ENCODE results near the gene KY. TPM values are rescaled to one million over a fixed set of nuclear protein-coding genes. Genes with fewer than 3 reads are reported as not detected.

KY gene
- total and polyA plus RNA-seq, 2 of the 13 experiments (the other 11 are each of a cell fraction or from before 2014, with no cell fraction given): not detected

GRCh38 chr3:134660046-134660441 lies 9.2 kb upstream of the KY start:
- Histone ChIP-seq H3K9me3 (ENCODE audit: low read length) (no peaks in the 10 kb centered on the region), H3K4me2 (ENCODE audit: low read depth, low read length) (no peak overlapping the region), H3K79me2 (ENCODE audit: insufficient read depth, low read length) (no peaks in the 10 kb centered on the region), H3K4me3 (replicated peaks in 1 of 3; ENCODE audit: insufficient read depth in 1 of 3, low read depth in 2 of 3, low read length in 3 of 3) (no peak overlapping the region), H4K20me1 (ENCODE audit: insufficient read depth, low read length) (no peaks in the 10 kb centered on the region), H2AFZ (ENCODE audit: low read length) (no peak overlapping the region), H3K4me1 (ENCODE audit: insufficient read depth, low read length) (no peaks in the 10 kb centered on the region), H3K36me3 (replicated peaks in 1 of 2; ENCODE audit: control insufficient read depth in 1 of 2, insufficient read depth in 2 of 2, low read length in 2 of 2) (no peaks in the 10 kb centered on the region), H3K27ac (ENCODE audit: extremely low read length, insufficient read depth, low read length) (no peak overlapping the region), H3K27me3 (ENCODE audit: control insufficient read depth in 1 of 2, insufficient read depth in 2 of 2, low read length in 2 of 2) (peaks cover 0 to 6% of the 10 kb centered on the region in 2 experiments; a peak in 1 of 5 replicates), H3K9ac (ENCODE audit: insufficient read depth, low read depth, low read length) (no peak overlapping the region)
- BruUV-seq (replicated peaks): no TSS peak
- ChIA-PET CTCF (ENCODE audit: low intra/inter-chr PET ratio, low total read pairs) (no interaction called here), POLR2A (no interaction called here)
- intact Hi-C loops (cut with micrococcal nuclease; ENCODE audit: unreplicated experiment) (no loop called here), in situ Hi-C loops (cut with HindIII; ENCODE audit: extremely low pct_ligation_motif_present, low pct_unique_long_range_greater_than_20kb) (no loop called here)
- WGBS (ENCODE audit: low lambda C conversion rate): 25% methylated on average over 5 of the region's 5 CpGs
- TF ChIP-seq SUZ12 (IDR thresholded peaks at IDR 0.05; ENCODE audit: low read depth, low read length) (no peak), RBAK (CRISPR knock-in tag; IDR thresholded peaks at IDR 0.05) (no peak), ZNF276 (CRISPR knock-in tag; IDR thresholded peaks at IDR 0.05; ENCODE audit: low read depth) (no peak), GZF1 (CRISPR knock-in tag; IDR thresholded peaks at IDR 0.05) (no peak), TBX3 (IDR thresholded peaks at IDR 0.05; ENCODE audit: borderline replicate concordance) (no peak), ZNF549 (CRISPR knock-in tag; IDR thresholded peaks at IDR 0.05) (no peak), CENPT (CRISPR knock-in tag; IDR thresholded peaks at IDR 0.05; ENCODE audit: low read depth) (no peak), ZNF24 (IDR thresholded peaks at IDR 0.05) (no peak), ZEB1 (IDR thresholded peaks at IDR 0.05; ENCODE audit: insufficient replicate concordance, low read depth) (no peak), ZNF335 (CRISPR knock-in tag; IDR thresholded peaks at IDR 0.05) (no peak), CCDC6 (CRISPR knock-in tag; IDR thresholded peaks at IDR 0.05) (no peak)
- no peak for ATAC-seq
- no peak for DNase-seq (ENCODE audit: low spot score)
- FAIRE-seq: no peak
